GM12873 (cell line): ENCODE data around the gene CXCR2.

Experiments used
- CTCF ChIP-seq: IDR thresholded peaks from 2 replicates; pipeline ENCODE4 v1.5.1; 2012; ENCODE audit warnings: low read depth, mild to moderate bottlenecking, moderate library complexity, low read length, control low read depth; ENCODE audit not compliant: insufficient read depth; ENCODE audit errors: missing control alignments

The CXCR2 gene

GRCh38 chr2:218086478-218086877 is 39.4 kb upstream of the CXCR2 start:
- TF ChIP-seq CTCF = no peak

GRCh38 chr2:218089259-218089658 is 36.6 kb upstream of the CXCR2 start:
- TF ChIP-seq CTCF = no peak

- no peak for TF ChIP-seq CTCF
These were observed 34.1 kb upstream of the CXCR2 start for GRCh38 chr2:218091746-218092145.

GRCh38 chr2:218093879-218094278 is 31.9 kb upstream of the CXCR2 start:
- TF ChIP-seq CTCF = peak; percentile 33

- TF ChIP-seq CTCF = no peak
These were observed 30.0 kb upstream of the CXCR2 start for GRCh38 chr2:218095853-218096252.

- TF ChIP-seq CTCF = no peak
These were observed 27.9 kb upstream of the CXCR2 start for GRCh38 chr2:218097975-218098374.

GRCh38 chr2:218123986-218124385 is 1.8 kb upstream of the CXCR2 start:
- no peak for TF ChIP-seq CTCF
